Measurements from ENCODE around the gene ZDHHC7.

The ZDHHC7 gene

GRCh38 chr16:85028685-85029407 is 17.5 kb upstream of the ZDHHC7 start:
- ATAC-seq (ENCODE audit: low read depth) (peak; percentile 91), DNase-seq (ENCODE audit: low spot score) (peak; percentile 93)
- H3K4me3 ChIP-seq (ENCODE audit: severe bottlenecking): peak overlapping the region; percentile 50
- H3K9me3 ChIP-seq (ENCODE audit: severe bottlenecking): no peaks in the 10 kb centered on the region
- no peaks in the 10 kb centered on the region; the same call in 1 of the 2 replicates for H3K36me3 ChIP-seq (ENCODE audit: low read depth)
- TF ChIP-seq CTCF (IDR thresholded peaks at IDR 0.05; ENCODE audit: poor library complexity, severe bottlenecking): no peak
- peak overlapping the region; percentile 66 for H3K27ac ChIP-seq (ENCODE audit: poor library complexity, severe bottlenecking)
- H3K4me1 ChIP-seq (ENCODE audit: insufficient read depth, poor library complexity, severe bottlenecking): peaks cover 24% of the 10 kb centered on the region
- no peaks in the 10 kb centered on the region for H3K27me3 ChIP-seq (ENCODE audit: insufficient read depth, poor library complexity, severe bottlenecking)

DNA sequence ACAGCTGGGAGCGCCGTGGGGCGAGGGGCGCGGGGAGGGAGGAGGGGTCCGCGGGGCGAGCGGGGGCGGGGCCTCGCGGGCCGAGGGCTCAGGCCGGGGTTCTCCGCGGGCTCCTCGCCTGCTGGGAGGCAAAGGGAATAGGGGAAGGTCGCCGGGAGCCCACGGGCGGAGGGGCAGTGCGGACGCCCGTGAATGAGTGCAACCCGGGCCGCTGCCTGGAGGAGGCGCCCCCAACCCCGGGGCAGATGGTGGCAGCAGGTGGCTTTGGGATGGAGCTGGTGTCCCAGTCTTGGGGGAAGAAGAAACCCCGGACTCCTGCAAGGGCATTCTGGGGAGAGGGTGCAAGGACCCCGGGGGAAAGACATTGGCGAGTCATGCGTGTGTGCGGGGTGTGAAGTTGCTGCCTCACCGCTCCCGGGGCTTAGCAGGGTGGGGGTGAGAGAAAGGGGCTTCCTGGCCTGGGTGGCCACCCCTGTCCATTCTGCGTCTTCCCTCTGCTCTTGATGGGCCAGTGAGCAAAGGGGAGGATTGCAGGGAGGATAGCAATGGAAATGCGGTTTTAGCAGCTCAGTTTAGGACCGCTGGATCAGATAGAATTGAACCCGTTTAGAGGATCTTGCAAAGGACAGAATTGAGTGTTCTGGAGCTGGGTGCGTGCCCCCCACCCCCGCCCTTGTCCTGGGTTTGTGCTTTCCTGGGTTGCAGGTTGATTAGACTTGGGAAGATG is 16.8 kb upstream of the ZDHHC7 start:
- ATAC-seq (ENCODE audit: low read depth): peak; percentile 14
- no peaks in the 10 kb centered on the region for H3K9me3 ChIP-seq (ENCODE audit: severe bottlenecking)
- H3K36me3 ChIP-seq (ENCODE audit: low read depth): no peaks in the 10 kb centered on the region; the same call in 1 of the 2 replicates
- peaks cover 24% of the 10 kb centered on the region for H3K4me1 ChIP-seq (ENCODE audit: insufficient read depth, poor library complexity, severe bottlenecking)
- no peak for DNase-seq (ENCODE audit: low spot score)
- H3K27ac ChIP-seq (ENCODE audit: poor library complexity, severe bottlenecking): peak overlapping the region; percentile 66
- H3K4me3 ChIP-seq (ENCODE audit: severe bottlenecking): peak overlapping the region; percentile 50
- TF ChIP-seq CTCF (IDR thresholded peaks at IDR 0.05; ENCODE audit: poor library complexity, severe bottlenecking): peak; percentile 12
- no peaks in the 10 kb centered on the region for H3K27me3 ChIP-seq (ENCODE audit: insufficient read depth, poor library complexity, severe bottlenecking)

DNA sequence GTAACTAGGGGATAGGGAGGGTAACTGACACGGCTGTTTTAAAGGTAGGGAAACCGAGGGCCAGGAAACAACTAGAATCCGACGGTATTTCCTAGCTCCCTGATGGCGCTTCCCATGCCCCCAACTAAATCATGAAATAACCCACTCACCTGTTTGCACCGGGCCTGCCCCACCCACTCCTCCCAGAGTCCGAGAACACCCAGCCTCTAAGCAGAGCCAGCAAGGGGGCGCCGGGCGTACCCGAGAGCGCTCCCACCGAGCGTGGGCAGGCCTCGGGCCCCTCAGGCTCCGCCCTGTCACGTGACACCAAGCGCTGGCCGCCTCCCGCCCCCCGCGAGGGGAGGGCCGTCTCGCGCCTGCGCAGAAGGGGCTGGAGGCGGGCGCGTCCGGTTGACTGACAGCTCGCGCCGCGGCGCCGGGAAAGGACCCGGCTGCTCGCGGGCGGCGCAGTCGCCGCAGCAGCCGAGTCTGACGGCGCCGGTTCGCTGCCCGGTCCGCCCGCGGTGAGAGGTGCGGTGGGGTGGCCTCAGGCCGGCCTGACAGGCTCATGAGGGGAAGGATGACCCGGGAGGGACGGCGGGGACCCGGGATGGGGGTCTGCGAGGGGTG is 16.1 kb upstream of the ZDHHC7 start, which contains the start of gene KIAA0513:
Gene KIAA0513 (plus strand): TSS at position 447 of the 609 bp plus-strand sequence. CDS start 39,277 bp downstream, outside the sequence.
- no peaks in the 10 kb centered on the region for H3K9me3 ChIP-seq (ENCODE audit: severe bottlenecking)
- H3K27ac ChIP-seq (ENCODE audit: poor library complexity, severe bottlenecking): peak within 1 kb of the TSS; percentile 66
- peak; percentile 37 for TF ChIP-seq CTCF (IDR thresholded peaks at IDR 0.05; ENCODE audit: poor library complexity, severe bottlenecking)
- H3K36me3 ChIP-seq (ENCODE audit: low read depth): no peaks in the 10 kb centered on the region; the same call in 1 of the 2 replicates
- peak; percentile 91 for DNase-seq (ENCODE audit: low spot score)
- H3K4me3 ChIP-seq (ENCODE audit: severe bottlenecking): peak within 1 kb of the TSS; percentile 50
- ATAC-seq (ENCODE audit: low read depth): peak; percentile 32
- no peaks in the 10 kb centered on the region for H3K27me3 ChIP-seq (ENCODE audit: insufficient read depth, poor library complexity, severe bottlenecking)
- H3K4me1 ChIP-seq (ENCODE audit: insufficient read depth, poor library complexity, severe bottlenecking): peaks cover 24% of the 10 kb centered on the region

DNA sequence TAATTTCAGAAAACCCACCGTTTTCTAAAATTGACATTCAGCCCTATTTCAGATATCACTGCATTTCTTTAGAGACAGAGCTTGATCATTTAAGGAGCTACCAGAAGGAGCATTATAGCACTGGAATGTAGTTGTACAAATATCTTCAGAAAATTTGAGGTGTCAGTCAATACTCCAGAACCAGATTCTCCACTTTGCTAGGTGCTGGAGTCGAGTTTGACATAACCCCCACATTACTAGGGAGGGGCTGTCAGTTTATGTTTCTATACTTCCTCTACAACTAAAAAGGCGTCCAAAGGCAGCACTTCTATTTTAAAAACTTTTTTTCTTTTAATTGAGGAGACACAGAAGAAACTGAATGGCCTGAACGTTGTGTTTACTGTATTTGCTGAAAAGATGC is 15.4 kb upstream of the ZDHHC7 start:
- no peaks in the 10 kb centered on the region; the same call in 1 of the 2 replicates for H3K36me3 ChIP-seq (ENCODE audit: low read depth)
- no peaks in the 10 kb centered on the region for H3K9me3 ChIP-seq (ENCODE audit: severe bottlenecking)
- H3K4me1 ChIP-seq (ENCODE audit: insufficient read depth, poor library complexity, severe bottlenecking): peaks cover 24% of the 10 kb centered on the region
- H3K27ac ChIP-seq (ENCODE audit: poor library complexity, severe bottlenecking): peak overlapping the region; percentile 66
- peak overlapping the region; percentile 50 for H3K4me3 ChIP-seq (ENCODE audit: severe bottlenecking)
- no peak for TF ChIP-seq CTCF (IDR thresholded peaks at IDR 0.05; ENCODE audit: poor library complexity, severe bottlenecking)
- no peaks in the 10 kb centered on the region for H3K27me3 ChIP-seq (ENCODE audit: insufficient read depth, poor library complexity, severe bottlenecking)
- ATAC-seq (ENCODE audit: low read depth) (no peak), DNase-seq (ENCODE audit: low spot score) (no peak)

Data from RWPE2 (cell line).